Stimulated activated CD8-positive, alpha-beta memory T cell treated with anti-CD3 and anti-CD28 coated beads, Interleukin-12 subunit alpha, Interleukin-12 subunit beta, amount 100 ng/mL, for 1 hour (primary cell): ENCODE measurements around the gene FNDC3B.

Source experiments
- DNase-seq: peaks from one replicate; pipeline ENCODE4 v3.0.0-alpha.2; 2020; ENCODE audit warnings: low read depth

Gene FNDC3B

DNA sequence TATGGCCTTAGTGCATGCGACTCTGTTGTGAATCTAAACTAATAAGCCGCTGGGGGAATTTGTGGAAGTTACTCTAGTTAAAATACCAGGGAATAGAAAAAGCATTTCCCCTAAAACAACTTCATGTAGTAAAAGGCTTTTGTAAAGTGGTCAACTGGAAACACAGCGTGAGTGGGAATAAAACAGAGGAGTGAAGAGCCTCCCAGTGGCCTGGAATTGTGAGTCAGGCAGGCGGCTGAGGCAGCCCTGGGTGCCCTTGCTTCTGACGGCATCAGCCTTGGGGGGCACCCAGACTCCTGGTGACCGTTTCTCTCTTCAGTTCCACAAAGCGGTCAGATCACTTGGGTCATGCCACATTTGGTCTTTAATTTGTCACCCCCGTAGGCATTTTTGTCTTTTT lies 300.5 kb downstream of the FNDC3B start:
- DNase-seq, result no peak

DNA sequence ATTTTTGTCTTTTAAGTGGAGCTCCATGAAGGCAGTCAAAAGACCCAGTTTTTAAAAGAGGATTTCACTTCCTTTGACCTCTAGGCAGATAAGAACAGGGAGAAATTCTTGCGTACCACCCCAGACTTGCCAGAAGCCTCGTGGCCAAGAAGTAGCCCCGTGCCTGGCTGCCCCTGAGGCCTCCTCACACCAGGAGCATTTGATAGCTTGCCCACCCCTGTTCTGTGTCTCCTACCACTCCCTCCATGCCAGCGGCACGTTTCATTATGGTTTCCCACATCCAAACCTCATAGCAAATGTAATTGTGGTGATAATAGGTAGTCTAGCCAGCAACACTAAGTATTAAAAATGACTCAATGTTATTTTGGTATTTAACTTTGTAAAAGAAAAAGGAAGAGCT lies 301.2 kb downstream of the FNDC3B start:
- DNase-seq, result no peak

DNA sequence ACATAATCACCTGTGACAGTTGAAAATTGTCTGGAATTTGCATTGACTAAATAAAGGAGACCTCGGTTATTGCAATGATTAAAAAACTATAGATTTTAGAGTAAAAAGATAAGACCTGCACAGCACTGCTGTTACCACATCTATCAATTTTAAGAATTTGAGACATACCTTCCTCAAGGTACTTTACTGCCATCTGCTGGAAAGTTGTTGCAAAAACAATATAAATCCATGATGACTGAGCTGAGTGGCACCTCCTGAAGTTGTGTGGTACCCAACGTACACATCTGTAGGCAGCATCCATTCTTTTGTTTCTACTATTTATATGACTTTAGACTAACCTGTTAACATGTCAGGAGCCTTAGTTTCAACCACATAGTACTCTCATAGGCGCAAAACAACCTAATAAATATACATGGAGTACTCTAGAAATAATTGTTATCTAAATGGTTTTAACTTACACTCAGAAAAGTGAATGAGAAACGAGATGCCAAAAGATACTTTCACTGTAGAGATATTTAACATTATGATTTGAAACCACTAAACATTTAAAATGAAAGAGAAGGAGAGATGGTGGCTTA lies 302.2 kb downstream of the FNDC3B start:
- no peak for DNase-seq

DNA sequence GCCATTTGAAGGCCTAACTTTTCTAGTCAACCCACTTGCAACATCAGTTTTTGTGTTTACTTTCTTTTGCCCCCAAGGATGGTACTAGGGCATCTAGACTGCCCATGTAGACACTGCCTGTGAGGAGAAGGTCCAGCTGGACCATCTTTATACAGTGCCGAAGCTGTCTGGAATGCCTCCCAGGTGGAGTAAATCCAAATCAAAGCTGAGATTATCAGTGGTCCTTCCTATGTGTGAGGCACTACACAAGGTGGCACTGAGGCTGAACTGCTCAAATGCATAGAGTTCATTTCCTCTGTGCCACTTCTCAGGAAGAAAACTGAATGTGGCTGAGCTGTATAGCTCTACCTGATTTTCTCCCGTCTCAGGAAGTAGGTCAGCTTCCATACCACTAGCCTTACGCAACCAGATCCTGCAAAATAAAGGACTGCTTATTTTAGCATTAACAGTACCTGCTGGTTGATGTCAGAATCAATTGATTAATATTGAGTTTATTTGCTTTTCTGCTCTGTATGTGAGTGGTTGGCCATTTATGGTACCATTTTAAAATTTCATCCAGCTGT lies 302.8 kb downstream of the FNDC3B start:
- DNase-seq, result no peak

DNA sequence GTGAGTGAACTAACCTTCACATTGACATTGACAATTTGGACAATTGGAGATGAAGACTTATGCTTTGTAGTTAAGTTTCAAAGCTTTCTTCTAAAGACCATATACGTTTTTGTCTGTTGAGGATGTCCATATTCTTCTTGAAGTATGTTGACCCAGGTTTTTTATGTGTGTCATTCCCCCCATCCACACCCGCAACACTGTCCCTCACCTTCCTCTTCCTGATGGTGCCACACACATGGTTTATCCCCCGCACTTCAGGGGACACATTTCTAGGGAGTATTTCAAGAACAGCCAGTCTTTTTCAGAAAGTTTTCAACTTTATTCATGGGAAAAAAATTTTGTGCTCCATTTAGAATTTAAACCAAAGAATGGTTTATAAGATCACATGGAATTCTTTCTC lies 303.7 kb downstream of the FNDC3B start:
- no peak for DNase-seq

DNA sequence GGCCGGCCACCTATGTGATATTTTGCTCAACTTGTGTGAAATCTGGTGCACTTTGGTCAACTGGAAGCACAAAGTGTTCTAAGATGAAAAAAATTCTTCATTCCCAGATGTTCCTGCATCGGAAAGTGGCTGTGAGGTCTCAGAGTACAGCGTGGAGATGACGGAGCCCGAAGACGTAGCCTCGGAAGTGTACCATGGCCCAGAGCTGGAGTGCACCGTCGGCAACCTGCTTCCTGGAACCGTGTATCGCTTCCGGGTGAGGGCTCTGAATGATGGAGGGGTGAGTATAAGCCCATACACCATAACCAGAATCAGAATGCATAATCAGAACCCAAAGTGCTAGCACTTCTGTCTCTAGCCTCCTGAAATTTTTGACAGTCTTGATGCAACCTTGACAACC lies 304.6 kb downstream of the FNDC3B start:
- no peak for DNase-seq

DNA sequence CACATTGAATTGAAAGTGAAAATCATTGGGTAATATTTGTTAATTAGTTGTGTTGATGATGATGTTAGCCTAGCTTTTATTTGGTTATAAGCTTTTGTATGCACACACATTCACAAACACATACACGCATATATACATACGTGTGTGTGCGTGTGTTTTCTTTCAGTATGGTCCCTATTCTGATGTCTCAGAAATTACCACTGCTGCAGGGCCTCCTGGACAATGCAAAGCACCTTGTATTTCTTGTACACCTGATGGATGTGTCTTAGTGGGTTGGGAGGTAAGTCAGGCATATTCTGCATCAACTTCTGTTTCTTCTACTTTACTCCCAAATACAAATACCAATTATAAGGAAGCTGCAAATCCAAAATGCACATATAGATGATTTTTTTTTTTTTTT lies 306.8 kb downstream of the FNDC3B start:
- no peak for DNase-seq

DNA sequence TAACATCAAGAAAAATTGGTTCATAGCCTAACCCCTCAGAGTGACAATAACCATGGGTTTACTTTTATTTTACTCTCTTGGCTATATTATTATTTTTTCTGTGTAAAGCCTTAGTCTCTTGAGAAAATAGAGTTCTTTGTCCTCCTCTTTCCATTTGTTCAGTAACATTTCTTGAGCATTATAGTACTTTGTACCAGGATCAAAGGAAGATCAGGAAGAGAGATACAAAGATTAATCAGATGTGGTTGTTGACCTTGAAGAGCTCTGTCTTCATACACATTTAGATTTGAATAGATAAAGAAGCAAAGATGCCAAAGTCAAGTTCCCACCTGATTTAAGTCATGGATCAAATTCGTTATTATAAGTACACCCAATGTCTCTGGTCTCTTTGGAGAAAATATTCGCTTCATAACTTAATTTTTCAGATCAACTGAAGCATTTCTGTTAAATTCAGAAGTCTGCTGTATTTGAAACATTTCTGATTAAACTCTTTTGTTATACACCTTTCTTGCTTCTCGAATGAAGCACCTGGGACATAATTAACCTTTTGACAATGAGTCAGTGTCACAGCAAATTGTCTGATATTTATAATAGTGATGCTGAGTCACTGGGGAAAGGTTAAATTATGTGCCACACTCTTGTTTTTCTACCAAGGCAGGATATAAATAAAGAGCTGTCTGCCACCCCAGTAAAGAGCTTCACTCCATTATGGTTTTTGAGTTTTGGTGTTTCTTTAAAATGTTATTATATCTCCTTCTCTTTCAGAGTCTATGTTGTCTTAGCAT lies 308.7 kb downstream of the FNDC3B start:
- no peak for DNase-seq

DNA sequence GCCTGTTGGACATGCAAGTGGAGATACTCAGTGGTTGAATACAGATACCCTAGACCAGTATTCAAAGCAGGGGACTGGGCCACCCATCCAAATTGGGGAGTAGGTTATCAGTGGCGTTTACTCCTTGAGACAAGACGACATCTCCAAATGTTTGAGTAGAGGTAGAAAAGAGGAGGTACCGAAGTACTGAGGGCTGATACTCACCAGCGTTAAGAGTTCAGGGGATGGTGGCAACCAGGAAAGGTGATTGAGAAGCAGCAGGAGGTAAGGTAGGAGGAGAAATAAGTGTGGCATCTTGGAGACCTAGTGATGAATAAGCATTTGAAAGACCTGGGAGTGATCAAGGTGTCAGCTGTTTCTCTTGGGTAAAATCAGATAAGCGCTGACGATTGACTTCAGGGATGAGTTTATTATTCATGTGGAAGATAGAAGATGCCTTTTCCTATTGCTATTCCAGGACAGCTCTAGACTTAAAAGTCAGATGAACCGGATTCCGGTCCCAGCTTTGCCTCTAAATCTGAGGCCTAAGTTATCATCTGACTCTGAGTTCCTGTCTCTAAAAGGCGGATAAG lies 312.6 kb downstream of the FNDC3B start:
- DNase-seq, result no peak

DNA sequence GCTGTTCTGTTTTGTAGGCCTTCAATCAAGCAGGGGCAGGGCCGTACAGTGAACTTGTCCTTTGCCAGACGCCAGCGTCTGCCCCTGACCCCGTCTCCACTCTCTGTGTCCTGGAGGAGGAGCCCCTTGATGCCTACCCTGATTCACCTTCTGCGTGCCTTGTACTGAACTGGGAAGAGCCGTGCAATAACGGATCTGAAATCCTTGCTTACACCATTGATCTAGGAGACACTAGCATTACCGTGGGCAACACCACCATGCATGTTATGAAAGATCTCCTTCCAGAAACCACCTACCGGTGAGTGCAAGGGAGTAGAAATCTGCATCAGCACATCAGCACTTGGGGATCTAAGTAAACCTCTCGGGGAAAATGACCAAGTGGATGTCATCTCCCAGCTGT lies 313.4 kb downstream of the FNDC3B start:
- no peak for DNase-seq

DNA sequence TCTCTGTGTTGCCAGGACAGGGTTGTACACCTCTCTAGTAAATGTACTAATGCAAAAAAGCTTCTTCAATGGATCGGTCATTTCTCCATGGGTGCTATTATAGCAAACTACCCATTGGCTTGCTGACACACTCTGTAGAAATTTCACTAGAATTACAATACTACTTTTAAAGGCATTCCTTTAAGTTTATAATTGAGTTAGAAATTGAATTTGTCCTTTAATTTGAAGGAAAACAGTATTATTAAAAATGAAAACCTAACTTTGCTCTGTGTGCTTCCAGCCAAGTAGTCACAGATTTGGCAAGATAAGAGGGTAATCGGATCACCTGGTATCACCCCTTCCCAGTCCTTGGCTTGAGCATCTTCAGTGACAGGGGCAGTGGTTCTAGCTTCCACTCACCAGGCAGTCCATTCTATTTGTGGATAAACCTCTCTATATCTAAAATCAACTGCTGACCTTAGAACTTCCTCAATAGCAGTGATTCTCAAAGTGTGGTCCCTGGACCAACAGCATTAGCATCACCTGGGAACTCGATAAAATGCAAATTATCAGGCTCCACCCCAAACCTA lies 315.6 kb downstream of the FNDC3B start:
- DNase-seq, result no peak

DNA sequence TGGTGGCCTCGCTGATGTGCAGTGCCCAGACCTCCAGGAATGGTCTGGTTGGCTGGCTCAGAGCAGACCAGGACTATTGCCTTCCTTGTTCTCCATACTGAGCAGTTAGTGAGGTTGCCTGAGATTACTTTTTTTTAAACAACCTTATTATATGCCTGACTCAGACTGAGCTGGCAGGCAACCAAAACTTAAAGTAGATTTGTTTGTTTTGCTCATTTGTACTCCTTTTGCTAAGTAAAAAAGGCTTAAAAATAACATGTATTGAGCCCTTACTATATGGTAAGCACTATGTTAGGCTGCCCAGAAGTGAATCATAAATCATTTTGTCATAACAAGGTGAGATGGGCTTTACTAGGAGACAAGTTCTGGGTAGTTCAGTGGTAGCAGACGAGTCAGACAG lies 316.5 kb downstream of the FNDC3B start:
- DNase-seq, result no peak

DNA sequence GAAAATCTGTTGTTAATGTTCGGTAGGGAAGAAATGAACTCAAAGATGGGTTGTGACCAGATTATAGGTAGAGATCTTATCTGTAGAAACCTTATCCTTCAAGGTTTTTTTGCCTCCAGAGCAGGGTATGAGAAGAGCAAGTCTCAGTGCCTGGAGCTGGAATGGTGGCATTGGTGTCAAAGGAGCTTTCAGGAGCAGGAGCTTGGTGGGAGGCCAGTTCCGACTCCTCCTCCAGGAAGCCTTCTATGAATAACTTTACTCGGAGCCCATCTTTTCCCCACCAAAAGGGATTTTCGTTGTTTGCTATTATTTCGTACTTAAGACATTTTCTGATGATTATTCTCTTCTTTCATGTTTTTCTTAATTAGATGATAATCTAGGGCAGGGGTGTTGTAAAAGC lies 317.0 kb downstream of the FNDC3B start:
- no peak for DNase-seq

DNA sequence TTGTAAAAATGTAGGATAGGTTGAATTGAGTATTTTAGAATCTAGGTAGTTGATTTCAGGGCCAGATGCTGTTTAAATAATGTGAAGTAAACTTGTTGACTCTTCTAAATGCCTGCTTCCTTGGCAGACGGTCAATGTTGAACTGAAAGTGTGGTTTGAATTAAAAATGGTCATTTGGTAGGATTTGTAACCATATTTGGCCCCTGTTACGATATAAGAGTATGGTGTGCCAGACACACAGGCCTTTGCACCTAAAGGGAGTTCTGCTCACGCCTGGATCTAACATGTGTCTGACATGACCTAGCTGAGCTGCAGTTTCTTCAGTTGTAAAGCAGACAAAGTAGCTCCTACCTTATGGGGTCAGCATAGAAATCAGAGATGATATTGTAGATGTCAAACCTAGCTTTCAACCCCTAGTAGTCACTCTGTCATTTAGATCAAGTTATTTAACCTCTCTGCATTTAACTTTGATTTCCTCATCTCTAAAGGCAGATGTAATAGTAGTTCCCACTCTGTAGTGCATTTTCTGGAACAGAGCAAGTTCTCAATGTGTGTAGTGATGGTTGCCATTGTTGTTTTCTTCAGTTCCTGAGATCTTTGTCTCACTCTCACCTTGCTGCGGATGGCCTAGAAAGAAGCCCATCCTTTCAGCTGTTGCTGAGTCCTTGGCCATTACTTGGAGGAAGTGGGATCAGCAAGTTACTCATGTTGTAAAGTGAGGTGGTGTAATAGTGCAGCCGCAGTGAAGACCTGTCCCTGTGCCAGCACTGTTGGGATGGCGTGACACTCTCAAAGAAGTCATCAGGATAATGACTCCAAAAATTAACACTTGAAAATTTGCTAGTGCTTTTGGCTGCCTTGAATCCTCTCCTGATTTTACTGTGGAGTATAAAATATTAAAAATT lies 318.7 kb downstream of the FNDC3B start:
- DNase-seq, result no peak

DNA sequence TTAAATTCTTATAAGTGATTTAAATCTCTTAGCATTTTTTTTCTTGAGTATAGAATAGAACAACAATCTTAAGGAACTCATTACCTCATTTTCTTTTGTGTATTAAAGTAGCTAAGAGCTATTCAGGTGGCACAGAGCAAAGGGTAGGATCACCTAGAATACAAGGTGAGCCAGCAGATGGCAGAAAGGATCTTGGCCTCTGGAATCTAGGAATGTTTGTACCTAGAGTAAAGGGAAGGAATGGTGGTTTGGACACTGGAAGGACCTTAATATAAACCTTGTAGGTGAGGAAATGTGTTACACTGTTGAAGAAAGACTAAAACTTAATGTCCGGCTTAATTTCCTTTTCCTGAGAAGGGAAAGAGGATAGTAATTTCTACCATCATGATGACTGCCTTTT lies 319.9 kb downstream of the FNDC3B start:
- DNase-seq, result no peak

DNA sequence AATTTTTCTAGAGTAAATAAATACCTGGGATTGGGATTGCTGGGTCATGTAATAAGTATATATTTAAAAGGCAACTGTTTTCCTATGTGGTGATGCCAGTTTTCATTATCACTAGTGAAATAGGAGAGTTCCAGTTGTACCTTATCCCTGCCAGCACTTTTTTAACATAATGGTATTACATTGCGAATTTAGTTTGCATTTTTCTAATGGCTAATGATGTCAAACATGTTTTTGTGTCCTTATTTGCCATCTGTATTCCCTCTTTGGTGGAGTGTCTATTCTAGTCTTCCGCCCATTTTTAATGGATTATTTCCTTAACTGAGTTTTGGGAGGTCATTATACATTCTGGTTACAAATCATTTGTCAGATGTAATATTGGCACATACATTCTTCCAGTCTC lies 320.6 kb downstream of the FNDC3B start:
- no peak for DNase-seq

DNA sequence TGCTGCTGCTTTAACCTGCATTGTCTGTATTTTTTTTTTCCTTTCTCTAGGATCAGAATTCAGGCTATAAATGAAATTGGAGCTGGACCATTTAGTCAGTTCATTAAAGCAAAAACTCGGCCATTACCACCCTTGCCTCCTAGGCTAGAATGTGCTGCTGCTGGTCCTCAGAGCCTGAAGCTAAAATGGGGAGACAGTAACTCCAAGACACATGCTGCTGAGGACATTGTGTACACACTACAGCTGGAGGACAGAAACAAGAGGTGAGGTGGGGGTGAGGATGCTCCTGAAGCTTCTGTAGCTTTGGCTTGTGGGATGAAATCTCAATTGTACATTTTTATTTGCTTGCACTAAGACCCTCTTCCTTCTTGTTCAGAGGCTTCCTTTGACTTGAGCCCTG lies 323.2 kb downstream of the FNDC3B start:
- no peak for DNase-seq

DNA sequence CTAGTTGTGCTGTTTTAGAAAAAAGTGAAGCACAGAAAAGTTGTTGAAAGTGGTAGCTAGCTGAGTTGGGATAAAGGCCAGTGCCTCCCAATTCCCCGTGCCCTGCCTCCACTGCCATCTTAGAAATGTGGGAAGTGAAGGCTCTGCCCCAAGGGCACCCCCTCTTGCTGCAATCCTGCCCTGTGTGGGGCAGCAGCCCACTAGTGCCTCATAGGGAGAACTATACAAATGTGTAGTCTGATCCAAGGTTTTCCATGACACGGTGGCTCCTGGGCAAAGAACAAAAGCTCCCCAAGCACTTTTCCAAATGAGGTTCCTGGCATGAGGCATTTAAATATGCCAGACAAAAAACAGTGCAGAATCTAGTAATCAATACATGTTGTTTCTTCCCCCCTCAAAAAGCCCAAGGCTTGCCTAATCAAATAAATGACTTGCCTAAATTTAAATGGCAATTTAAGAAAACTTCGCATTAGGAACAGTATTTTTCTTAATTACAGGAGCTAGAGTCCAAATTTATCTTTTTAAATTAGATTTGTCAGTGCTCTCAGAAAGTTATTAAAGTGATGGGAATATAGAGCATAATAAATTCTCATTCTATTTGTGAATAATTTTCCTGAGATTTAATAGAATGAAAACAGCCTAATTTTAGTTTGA lies 325.1 kb downstream of the FNDC3B start:
- no peak for DNase-seq

DNA sequence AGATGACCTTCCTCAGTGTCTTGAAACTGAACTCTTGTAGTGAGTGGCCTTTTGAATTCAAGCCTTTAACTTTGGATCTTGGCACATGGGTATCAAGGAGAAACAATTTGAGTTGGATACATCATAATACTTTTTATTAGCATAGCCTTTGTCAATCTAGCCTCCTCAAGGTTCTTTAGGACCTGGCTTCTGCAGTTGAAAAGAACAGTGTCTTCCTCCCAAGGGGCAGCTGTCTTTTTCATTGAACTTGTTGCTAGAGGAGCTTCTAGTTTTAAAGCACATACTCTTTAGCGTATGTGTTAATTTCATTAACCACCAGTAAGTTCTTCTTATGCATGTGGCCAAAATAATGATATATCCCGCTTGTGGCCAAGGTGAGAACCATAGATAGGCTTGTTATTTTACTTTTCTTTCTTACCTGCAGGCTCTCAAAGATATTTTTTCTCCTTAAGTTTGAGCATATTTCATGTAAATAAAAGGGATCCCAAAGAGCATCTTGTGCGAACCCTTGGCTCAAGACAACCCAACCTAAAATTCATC lies 325.7 kb downstream of the FNDC3B start:
- DNase-seq, result no peak

DNA sequence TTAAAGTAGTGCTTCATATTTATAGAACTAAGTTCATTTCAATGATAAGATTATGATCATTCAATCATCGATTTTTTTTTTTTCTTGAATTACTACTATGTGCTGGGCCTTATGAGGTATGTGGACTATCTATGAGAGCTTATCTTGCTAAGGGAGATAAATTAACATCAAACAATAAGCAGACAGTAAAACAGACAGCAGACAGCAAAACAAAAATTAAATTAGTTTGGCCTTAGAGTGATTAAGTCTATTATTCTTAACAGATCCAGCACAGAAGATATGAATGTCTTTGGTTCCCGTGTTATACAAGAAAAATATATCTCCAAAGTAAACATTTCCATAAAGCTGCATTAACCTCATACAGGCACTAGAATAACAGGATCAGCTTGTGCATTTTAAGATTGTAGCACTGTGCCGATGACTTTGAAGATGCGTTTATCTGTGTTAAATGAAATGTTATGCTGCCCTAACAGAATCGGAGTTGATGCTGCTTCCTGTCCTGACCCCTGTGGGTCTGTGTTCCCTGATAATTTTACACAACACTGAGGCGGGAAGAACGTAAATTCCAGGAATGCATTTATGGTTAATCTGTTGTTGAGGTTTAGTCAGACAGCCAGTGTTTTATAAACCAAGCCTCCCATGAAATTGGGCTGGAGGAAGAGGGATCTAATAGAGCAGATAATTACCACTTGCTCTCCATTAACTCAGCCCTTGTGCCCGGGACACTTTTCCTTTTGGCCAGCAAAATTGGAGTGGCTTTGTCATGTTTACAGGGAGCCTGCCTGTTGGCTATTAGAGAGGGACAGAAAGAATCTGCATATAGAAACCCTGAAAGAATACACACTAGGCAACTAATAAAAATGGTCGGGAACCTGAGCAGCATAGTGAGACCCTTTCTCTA lies 328.1 kb downstream of the FNDC3B start:
- DNase-seq, result no peak
